SU-DHL-6 (cell line): ENCODE measurements around the gene CDH7.

Experiments used
- H2AFZ ChIP-seq: fragments of 200-600 bp; sonication (generic); 2 replicates; pipeline ENCODE4 v1.6.1; 2014; ENCODE audit warnings: low read depth, mild to moderate bottlenecking, moderate library complexity, mixed read lengths, antibody characterized with exemption, low read length; ENCODE audit not compliant: severe bottlenecking
- H3F3A ChIP-seq: fragments of 200-600 bp; shearing (Covaris generic); 2 replicates; pipeline ENCODE4 v1.6.0; 2016; ENCODE audit warnings: antibody characterized with exemption, mild to moderate bottlenecking; ENCODE audit not compliant: insufficient read depth
- H3K27ac ChIP-seq: fragments of 200-600 bp; sonication (generic); 2 replicates; pipeline ENCODE4 v1.5.1; 2016; ENCODE audit warnings: low read depth, mild to moderate bottlenecking, low read length, moderate library complexity, mixed read lengths
- H3K27me3 ChIP-seq: fragments of 200-600 bp; sonication (generic), shearing (Covaris generic); 2 replicates; pipeline ENCODE4 v1.6.0; 2014; ENCODE audit warnings: mild to moderate bottlenecking, low read length
- H3K36me3 ChIP-seq: fragments of 200-600 bp; sonication (generic); 2 replicates; pipeline ENCODE4 v1.6.1; 2014; ENCODE audit warnings: mild to moderate bottlenecking, low read length, mixed read lengths
- H3K4me2 ChIP-seq: fragments of 300-600, 200-600 bp; shearing (Covaris generic), sonication (generic); 2 replicates; pipeline ENCODE4 v1.6.0; 2014; ENCODE audit warnings: low read length, low read depth, mild to moderate bottlenecking; ENCODE audit not compliant: poor library complexity, severe bottlenecking
- H3K4me3 ChIP-seq: fragments of 200-600 bp; sonication (generic); 2 replicates; pipeline ENCODE4 v1.5.1; 2014; ENCODE audit warnings: antibody characterized with exemption, low read length, mild to moderate bottlenecking, mixed read lengths; ENCODE audit not compliant: insufficient read depth, poor library complexity, severe bottlenecking
- H3K79me2 ChIP-seq: fragments of 200-600 bp; sonication (generic); 2 replicates; pipeline ENCODE4 v1.6.1; 2014; ENCODE audit warnings: mild to moderate bottlenecking, low read length, moderate library complexity; ENCODE audit not compliant: insufficient read depth
- H3K9ac ChIP-seq: fragments of 200-600 bp; sonication (generic); 2 replicates; pipeline ENCODE4 v1.7.0; 2014; ENCODE audit warnings: mild to moderate bottlenecking, low read length
- H3K9me2 ChIP-seq: fragments of 200-600 bp; sonication (generic); replicated peaks from 2 replicates; pipeline ENCODE4 v1.6.1; 2014; ENCODE audit warnings: low read length; ENCODE audit not compliant: insufficient read depth
- H3K9me3 ChIP-seq: fragments of 200-600 bp; sonication (generic); 2 replicates; pipeline ENCODE4 v1.6.1; 2014; ENCODE audit warnings: low read length, mixed read lengths; ENCODE audit not compliant: insufficient read depth
- H4K20me1 ChIP-seq: fragments of 200-600 bp; sonication (generic); 2 replicates; pipeline ENCODE4 v1.6.1; 2014; ENCODE audit warnings: low read depth, mild to moderate bottlenecking, antibody characterized with exemption, low read length, moderate library complexity, mixed read lengths
- EZH2phosphoT487 ChIP-seq: fragments of 200-600 bp; sonication (generic), shearing (Covaris generic); conservative IDR thresholded peaks from 2 replicates; pipeline ENCODE4 v1.6.1; 2018; ENCODE audit warnings: mild to moderate bottlenecking, antibody characterized with exemption, low read length, moderate library complexity, mixed read lengths
- TF ChIP-seq, protein P1 (sequence below): fragments of 200-600 bp; sonication (generic); IDR thresholded peaks from one replicate; pipeline ENCODE4 v1.5.1; 2017; ENCODE audit warnings: antibody characterized with exemption, mild to moderate bottlenecking, low read length, moderate library complexity; ENCODE audit not compliant: insufficient read depth, poor library complexity, severe bottlenecking

CDH7 gene

DNA sequence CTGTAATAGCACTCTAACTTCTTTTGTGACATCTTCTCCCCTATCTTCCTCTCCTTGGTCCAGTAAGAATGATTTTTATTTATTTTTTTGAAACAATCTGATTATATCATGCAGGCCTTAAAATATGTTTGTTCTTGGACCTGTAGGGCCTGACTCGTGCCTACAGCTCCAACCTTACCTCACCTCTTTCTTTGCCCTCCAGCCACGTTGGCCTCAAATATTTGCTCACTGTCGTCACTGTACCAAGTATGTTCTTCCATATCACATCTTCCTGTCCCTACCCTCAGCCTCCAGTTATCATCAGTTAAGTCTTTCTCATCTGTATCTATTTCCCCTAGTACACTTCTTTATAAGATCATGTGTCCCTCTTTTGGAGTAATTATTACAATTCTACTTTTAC, 125.5 kb downstream of the CDH7 start:
- H3K9me3 ChIP-seq: no peaks in the 10 kb centered on the region
- H3K27me3 ChIP-seq: no peaks in the 10 kb centered on the region
- TF ChIP-seq, protein P1, sequence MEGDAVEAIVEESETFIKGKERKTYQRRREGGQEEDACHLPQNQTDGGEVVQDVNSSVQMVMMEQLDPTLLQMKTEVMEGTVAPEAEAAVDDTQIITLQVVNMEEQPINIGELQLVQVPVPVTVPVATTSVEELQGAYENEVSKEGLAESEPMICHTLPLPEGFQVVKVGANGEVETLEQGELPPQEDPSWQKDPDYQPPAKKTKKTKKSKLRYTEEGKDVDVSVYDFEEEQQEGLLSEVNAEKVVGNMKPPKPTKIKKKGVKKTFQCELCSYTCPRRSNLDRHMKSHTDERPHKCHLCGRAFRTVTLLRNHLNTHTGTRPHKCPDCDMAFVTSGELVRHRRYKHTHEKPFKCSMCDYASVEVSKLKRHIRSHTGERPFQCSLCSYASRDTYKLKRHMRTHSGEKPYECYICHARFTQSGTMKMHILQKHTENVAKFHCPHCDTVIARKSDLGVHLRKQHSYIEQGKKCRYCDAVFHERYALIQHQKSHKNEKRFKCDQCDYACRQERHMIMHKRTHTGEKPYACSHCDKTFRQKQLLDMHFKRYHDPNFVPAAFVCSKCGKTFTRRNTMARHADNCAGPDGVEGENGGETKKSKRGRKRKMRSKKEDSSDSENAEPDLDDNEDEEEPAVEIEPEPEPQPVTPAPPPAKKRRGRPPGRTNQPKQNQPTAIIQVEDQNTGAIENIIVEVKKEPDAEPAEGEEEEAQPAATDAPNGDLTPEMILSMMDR: no peak
- TF ChIP-seq EZH2phosphoT487: no peak
- H3K9me2 ChIP-seq: no peaks in the 10 kb centered on the region
- H3K4me3 ChIP-seq: no peak overlapping the region
- H4K20me1 ChIP-seq: no peaks in the 10 kb centered on the region
- H3F3A ChIP-seq: no peaks in the 10 kb centered on the region
- H2AFZ ChIP-seq: no peak overlapping the region
- H3K36me3 ChIP-seq: no peaks in the 10 kb centered on the region
- H3K27ac ChIP-seq: no peak overlapping the region
- H3K9ac ChIP-seq: no peak overlapping the region
- no peak overlapping the region for H3K4me2 ChIP-seq
- no peaks in the 10 kb centered on the region for H3K79me2 ChIP-seq

DNA sequence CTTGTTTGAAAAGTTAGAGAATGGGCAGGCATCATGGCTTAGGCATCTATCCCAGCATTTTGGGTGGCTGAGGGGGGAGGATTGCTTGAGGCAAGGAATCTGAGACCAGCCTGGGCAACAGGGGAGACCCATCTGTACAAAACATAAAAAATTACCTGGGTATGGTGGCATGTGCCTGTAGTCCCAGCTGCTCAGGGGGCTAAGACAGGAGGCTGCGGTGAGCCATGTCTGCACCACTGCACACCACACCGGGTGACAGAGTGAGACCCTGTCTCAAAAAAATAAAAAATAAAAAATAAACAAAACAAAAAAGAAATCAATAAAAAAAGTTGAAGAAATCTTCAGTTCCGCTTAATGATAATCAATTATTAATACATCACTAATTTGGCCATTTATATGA, 146.5 kb downstream of the CDH7 start:
- Histone ChIP-seq H3K4me2 (no peak overlapping the region), H3K27ac (no peak overlapping the region), H3K9me3 (no peaks in the 10 kb centered on the region), H3K27me3 (no peaks in the 10 kb centered on the region), H3K9me2 (no peaks in the 10 kb centered on the region), H4K20me1 (no peaks in the 10 kb centered on the region), H3K9ac (no peak overlapping the region), H3K4me3 (no peak overlapping the region), H3F3A (no peaks in the 10 kb centered on the region), H2AFZ (no peak overlapping the region), H3K79me2 (no peaks in the 10 kb centered on the region), H3K36me3 (no peaks in the 10 kb centered on the region)
- TF ChIP-seq, protein P1: no peak

DNA sequence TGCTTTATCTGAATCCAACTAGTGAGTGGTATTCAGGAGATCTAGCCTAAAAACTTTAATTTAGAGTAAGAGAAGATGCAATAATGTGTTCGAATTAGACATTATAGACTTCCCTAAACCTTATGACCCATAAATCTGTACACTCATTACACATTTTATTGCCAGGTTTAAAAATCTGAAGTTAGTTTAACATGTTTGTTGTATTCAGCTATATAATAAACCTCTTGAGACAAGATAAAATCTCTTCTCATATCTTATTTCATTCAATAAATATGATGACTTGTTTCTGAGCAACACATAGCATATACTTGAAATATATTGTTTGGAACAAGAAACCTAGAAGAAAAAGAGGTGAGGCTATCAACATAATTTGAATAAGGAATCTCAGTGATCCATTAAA, 150.7 kb downstream of the CDH7 start:
- no peak overlapping the region for H2AFZ ChIP-seq
- TF ChIP-seq EZH2phosphoT487: no peak
- TF ChIP-seq, protein P1: no peak
- H3K27ac ChIP-seq: no peak overlapping the region

DNA sequence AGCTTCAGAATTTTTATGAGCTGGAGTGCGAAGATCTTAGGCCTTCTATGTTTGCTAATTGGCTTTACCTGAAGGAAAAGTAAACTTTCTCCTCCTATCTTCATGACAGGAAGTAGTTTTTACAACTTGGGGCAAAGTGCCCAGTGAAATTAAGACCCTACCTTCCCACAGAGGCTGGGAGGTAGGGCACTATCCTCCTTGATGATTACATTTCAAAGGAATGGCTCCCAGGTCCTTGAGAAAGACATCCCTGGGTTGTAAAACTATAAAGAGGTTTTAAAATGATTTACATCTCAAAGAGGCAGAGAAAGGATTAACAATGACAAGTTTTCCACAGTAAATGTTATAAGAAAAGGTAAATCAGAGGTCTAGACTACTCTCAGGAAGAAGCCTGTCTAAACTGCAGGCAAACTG, 155.8 kb downstream of the CDH7 start:
- Histone ChIP-seq H3K27me3 (no peaks in the 10 kb centered on the region), H4K20me1 (no peaks in the 10 kb centered on the region), H2AFZ (no peak overlapping the region), H3K9me3 (no peaks in the 10 kb centered on the region), H3K36me3 (no peaks in the 10 kb centered on the region), H3K79me2 (no peaks in the 10 kb centered on the region), H3K4me2 (no peak overlapping the region), H3K4me3 (no peak overlapping the region), H3K9me2 (no peaks in the 10 kb centered on the region), H3K9ac (no peak overlapping the region), H3F3A (no peaks in the 10 kb centered on the region), H3K27ac (no peak overlapping the region)
- TF ChIP-seq, protein P1: no peak
- no peak for TF ChIP-seq EZH2phosphoT487

More for the DNA sequence above, 150.7 kb downstream of the CDH7 start:
- no peak overlapping the region for H3K9ac ChIP-seq
- no peaks in the 10 kb centered on the region for H3K79me2 ChIP-seq
- H3K4me2 ChIP-seq: no peak overlapping the region
- H3K4me3 ChIP-seq: no peak overlapping the region
- H3K27me3 ChIP-seq: no peaks in the 10 kb centered on the region
- H3K9me2 ChIP-seq: no peaks in the 10 kb centered on the region
- H3K9me3 ChIP-seq: no peaks in the 10 kb centered on the region
- no peaks in the 10 kb centered on the region for H3K36me3 ChIP-seq
- no peaks in the 10 kb centered on the region for H3F3A ChIP-seq
- H4K20me1 ChIP-seq: no peaks in the 10 kb centered on the region
